Kidney (tissue), 14 donors: ENCODE results near the gene TMEM156. TPM values are rescaled to one million over a fixed set of nuclear protein-coding genes. Genes with fewer than 3 reads are reported as not detected.

Source experiments
- DNase-seq, 5 donors: peaks; one replicate each; pipeline ENCODE4 v3.0.0-alpha.2; 2013 to 2020
- FAIRE-seq: peaks from 2 replicates; lab custom pipeline; 2012; peaks lifted over from hg19 to GRCh38; lab: Jason Lieb, UNC
- H3K27ac ChIP-seq, 2 donors: one replicate each; pipeline ENCODE4 v1.7.0; 2013; ENCODE audit warnings: low read depth in 2 of 2, low read length in 2 of 2, inconsistent platforms in 1 of 2
- H3K27me3 ChIP-seq: one replicate; pipeline ENCODE4 v1.7.1; 2013; ENCODE audit warnings: low read length, inconsistent platforms; ENCODE audit not compliant: control insufficient read depth, insufficient read depth
- H3K36me3 ChIP-seq, 3 donors: one replicate each; pipeline versions ENCODE4 v1.7.0 to v1.7.1; 2013; ENCODE audit warnings: low read length in 3 of 3, control low read depth in 1 of 3, inconsistent platforms in 1 of 3; ENCODE audit not compliant: insufficient read depth in 3 of 3, control insufficient read depth in 2 of 3
- H3K4me1 ChIP-seq, 3 donors: one replicate each; pipeline versions ENCODE4 v1.7.0 to v1.7.1; 2013; ENCODE audit warnings: low read length in 3 of 3, inconsistent platforms in 1 of 3, low read depth in 1 of 3; ENCODE audit not compliant: control insufficient read depth in 2 of 3, insufficient read depth in 2 of 3
- H3K4me3 ChIP-seq, 3 donors: one replicate each; pipeline versions ENCODE4 v1.7.0 to v1.8.1; 2013; ENCODE audit warnings: low read length in 3 of 3, control low read depth in 1 of 3, inconsistent platforms in 1 of 3
- H3K9ac ChIP-seq, 3 donors: one replicate each; pipeline versions ENCODE4 v1.7.0 to v1.7.1; 2013; ENCODE audit warnings: low read length in 3 of 3, control low read depth in 1 of 3, inconsistent platforms in 1 of 3
- H3K9me3 ChIP-seq, 3 donors: one replicate each; pipeline versions ENCODE4 v1.7.0 to v1.7.1; 2013; ENCODE audit warnings: low read length in 3 of 3, control low read depth in 1 of 3, inconsistent platforms in 1 of 3; ENCODE audit not compliant: control insufficient read depth in 2 of 3, insufficient read depth in 1 of 3
- intact Hi-C: fragments of 100-400 bp; cut with DNase I; formaldehyde crosslinking; loops from one replicate; pipeline ENCODE4 v1.11.1; 2022
- polyA plus RNA-seq: library from polyadenylated mRNA; stranded (reverse); fragments of 350-450 nt; fragmentation: Illumina TruSeq; extraction: RNeasy Lipid Tissue Mini Kit (QIAGEN cat#74804); gene quantifications from one replicate; pipeline ENCODE4 v1.2.3, GENCODE V29; 2014; ENCODE audit warnings: low read depth, low replicate concordance; ENCODE audit not compliant: insufficient read depth
- total RNA-seq: library from RNA; stranded (reverse); fragmentation: NEBNext Ultra II Directional; extraction: Animal tissue kit (Norgen Biotek cat#: 25700); gene quantifications from one replicate; pipeline ENCODE4 v1.2.1, GENCODE V29; 2021
- TF ChIP-seq, protein P1 (sequence below): IDR thresholded peaks from 3 replicates; pipeline ENCODE4 v1.5.1; 2012; ENCODE audit warnings: mild to moderate bottlenecking, moderate library complexity, borderline replicate concordance; ENCODE audit not compliant: insufficient read depth; ENCODE audit errors: extremely low read depth
- donor health status: control.
- donor health status: control.
- donor health status: control.
- donor health status: control.
- donor health status: control.
- donor health status: DM: yes; HTN: yes; CAD: no.
- donor health status: Normal renal cell carcinoma (clear cell type).

TMEM156 gene
- total and polyA plus RNA-seq, 2 donors from 2014 or later = 1.8 to 3.5 TPM

DNA sequence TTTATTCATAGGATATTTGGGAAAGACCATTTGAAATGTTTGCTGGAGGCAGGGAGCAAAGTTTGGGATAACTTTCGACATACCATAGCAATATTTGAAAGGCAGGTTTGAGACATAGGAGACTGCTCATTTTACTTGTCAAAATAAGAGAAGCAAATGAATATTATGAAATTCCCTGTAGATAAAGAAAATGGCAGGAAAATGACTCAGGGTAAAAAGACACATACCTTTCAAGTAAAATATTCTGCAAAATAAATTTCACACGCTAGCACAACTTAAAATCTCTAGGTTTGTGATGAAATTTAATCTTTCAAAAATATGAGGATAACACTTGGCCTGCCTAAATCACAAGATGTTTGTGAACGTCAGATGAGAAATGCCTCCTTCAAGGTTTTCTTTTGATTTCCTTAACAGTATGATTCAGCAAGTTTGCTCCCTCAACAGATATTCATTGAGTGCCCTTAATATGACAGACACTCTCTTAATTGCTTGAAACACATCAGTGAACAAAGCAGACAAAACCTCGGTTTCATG, 6.6 kb downstream of the TMEM156 start:
- FAIRE-seq (no peak), DNase-seq (no peak)
- no peaks in the 10 kb centered on the region for H3K9me3 ChIP-seq
- no peak overlapping the region for H3K4me3 ChIP-seq
- no peaks in the 10 kb centered on the region for H3K27me3 ChIP-seq
- TF ChIP-seq, protein P1, sequence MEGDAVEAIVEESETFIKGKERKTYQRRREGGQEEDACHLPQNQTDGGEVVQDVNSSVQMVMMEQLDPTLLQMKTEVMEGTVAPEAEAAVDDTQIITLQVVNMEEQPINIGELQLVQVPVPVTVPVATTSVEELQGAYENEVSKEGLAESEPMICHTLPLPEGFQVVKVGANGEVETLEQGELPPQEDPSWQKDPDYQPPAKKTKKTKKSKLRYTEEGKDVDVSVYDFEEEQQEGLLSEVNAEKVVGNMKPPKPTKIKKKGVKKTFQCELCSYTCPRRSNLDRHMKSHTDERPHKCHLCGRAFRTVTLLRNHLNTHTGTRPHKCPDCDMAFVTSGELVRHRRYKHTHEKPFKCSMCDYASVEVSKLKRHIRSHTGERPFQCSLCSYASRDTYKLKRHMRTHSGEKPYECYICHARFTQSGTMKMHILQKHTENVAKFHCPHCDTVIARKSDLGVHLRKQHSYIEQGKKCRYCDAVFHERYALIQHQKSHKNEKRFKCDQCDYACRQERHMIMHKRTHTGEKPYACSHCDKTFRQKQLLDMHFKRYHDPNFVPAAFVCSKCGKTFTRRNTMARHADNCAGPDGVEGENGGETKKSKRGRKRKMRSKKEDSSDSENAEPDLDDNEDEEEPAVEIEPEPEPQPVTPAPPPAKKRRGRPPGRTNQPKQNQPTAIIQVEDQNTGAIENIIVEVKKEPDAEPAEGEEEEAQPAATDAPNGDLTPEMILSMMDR = no peak
- H3K36me3 ChIP-seq = no peaks in the 10 kb centered on the region
- H3K4me1 ChIP-seq = no peaks in the 10 kb centered on the region
- intact Hi-C loops = no loop called here
- H3K27ac ChIP-seq = no peak overlapping the region
- H3K9ac ChIP-seq = no peak overlapping the region

DNA sequence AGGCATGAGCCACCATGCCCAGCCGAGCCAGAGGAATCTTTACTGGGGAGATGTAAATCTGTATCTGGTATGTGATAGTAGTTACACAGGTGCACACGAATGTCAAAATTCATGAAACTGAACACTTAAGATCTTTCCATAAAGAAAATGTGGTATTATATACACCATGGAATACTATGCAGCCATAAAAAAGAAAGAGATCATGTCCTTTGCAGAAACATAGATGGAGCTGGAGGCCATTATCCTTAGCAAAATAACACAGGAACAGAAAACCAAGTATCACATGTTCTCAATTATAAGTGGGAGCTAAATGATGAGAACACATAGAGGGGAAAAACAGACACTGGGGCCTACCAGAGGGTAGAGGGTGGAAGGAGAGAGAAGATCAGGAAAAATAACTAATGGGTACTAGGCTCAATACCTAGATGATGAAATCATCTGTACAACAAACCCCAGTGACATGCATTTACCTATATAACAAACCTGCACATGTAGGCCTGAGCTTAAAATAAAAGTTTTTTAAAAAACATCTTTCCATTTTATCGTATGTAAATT, 7.8 kb downstream of the TMEM156 start:
- FAIRE-seq = no peak
- intact Hi-C loops = no loop called here
- H3K36me3 ChIP-seq = no peaks in the 10 kb centered on the region
- no peaks in the 10 kb centered on the region for H3K9me3 ChIP-seq
- no peak overlapping the region for H3K4me3 ChIP-seq
- no peak for DNase-seq
- no peaks in the 10 kb centered on the region for H3K27me3 ChIP-seq
- H3K4me1 ChIP-seq = no peaks in the 10 kb centered on the region
- H3K9ac ChIP-seq = no peak overlapping the region
- no peak overlapping the region for H3K27ac ChIP-seq
- TF ChIP-seq, protein P1 = no peak

DNA sequence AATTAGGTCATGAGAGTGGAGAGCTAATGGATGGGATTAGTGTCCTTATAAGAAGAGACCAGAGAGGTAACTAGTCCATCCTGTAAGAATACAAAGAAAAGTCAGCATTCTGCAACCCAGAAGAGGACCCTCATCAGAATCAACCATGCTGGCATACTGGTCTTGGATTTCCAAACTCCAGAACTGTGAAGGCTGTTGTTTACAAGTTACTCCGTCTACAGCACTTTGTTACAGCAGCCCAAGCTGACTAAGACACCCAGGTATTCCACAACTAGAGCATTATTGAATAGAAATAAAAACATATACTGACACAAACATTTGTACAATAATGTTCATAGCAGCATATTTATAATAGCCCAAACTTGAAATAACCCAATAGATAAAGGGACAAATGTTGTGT, 9.2 kb downstream of the TMEM156 start:
- Histone ChIP-seq H3K36me3 (no peaks in the 10 kb centered on the region), H3K27me3 (no peaks in the 10 kb centered on the region), H3K27ac (no peak overlapping the region), H3K4me1 (no peaks in the 10 kb centered on the region), H3K9ac (no peak overlapping the region), H3K4me3 (no peak overlapping the region), H3K9me3 (no peaks in the 10 kb centered on the region)
- intact Hi-C loops = no loop called here
- TF ChIP-seq, protein P1 = no peak
- no peak for FAIRE-seq
- DNase-seq = no peak

DNA sequence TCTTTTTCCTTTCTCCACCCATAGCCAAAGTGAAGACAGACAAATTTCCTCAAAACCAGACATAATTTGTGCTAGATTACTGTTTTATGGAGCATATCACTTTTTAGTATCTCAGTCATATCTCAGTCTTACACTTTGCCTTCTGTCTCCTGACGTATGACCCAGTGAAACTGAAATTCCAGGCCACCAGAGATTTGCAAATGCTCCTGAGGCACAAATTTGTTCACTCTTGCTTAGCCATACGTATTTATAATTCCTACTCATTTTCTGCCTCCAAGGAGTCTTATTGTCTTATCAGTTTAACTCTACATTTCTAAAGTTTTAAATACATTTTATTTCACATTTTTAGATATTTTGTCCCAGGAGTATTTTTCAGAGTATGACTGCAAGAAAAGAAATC, 10.0 kb downstream of the TMEM156 start:
- intact Hi-C loops = no loop called here
- Histone ChIP-seq H3K4me3 (no peak overlapping the region), H3K27ac (no peak overlapping the region), H3K36me3 (no peaks in the 10 kb centered on the region), H3K9me3 (no peaks in the 10 kb centered on the region), H3K27me3 (no peaks in the 10 kb centered on the region), H3K9ac (no peak overlapping the region), H3K4me1 (no peaks in the 10 kb centered on the region)
- TF ChIP-seq, protein P1 = no peak
- no peak for DNase-seq
- FAIRE-seq = no peak
